DMS 273 treated with DMSO at 0.1 percent for 48 hours (cell line): ENCODE measurements around the gene SPDEF.

Experiments
- DNase-seq: peaks from one replicate; lab custom pipeline; 2025; lab: John Stamatoyannopoulos, UW

SPDEF gene

DNA sequence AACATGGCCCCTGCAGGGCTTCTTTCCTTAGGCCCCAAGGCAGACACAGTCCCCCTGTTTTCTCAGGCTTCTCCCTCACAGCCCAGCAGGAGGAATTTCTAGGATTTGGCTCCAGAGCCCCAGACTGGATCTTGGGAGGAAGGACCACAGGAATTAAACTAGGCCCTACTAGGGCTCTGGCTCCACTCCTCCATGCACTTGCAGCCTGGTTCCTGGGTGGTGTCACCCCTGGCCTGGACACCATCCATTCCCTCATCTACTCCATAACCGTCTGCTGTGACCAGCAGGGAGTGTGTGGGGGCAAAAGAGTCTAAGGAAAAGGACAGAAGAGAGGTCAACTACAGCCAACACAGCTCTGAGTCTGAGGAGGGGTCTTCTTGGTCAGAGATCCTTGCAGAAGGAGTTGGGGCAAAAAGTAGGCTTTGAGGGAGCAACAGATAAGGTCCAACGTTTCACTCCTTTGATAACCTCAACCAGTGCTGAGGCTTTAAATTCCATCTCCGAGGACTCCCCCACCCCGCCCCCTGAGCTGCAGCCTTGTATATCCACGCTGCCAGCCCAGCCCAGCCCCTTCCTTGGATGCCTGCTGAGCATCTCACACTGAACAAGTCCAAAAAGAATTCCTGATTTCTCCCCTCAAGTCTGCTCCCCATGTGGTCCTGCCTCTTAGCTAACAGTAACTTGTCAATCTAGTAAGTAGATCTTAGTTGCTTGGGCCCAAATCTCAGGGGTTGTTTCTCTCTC is 27.9 kb upstream of the SPDEF start:
- DNase-seq = no peak

DNA sequence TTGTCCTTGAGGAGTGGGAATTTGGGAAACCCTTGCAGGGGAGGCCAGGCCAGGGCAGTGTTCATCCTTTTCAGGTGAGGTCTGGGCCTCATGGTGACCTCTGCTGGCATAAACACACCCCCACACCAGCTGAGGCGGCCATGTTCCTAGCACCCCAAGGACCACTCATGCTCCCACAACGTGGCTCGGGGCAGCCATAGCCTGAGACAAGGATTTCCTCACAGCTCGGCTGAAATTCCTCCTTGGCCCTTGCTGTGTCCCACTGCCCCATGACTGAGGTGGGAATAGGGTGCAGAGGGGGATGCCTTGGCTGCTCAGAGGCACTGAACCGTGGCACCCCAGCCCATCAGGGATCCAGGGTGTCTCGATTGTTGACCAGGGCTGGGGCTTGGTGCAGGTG is 27.3 kb upstream of the SPDEF start:
- no peak for DNase-seq

DNA sequence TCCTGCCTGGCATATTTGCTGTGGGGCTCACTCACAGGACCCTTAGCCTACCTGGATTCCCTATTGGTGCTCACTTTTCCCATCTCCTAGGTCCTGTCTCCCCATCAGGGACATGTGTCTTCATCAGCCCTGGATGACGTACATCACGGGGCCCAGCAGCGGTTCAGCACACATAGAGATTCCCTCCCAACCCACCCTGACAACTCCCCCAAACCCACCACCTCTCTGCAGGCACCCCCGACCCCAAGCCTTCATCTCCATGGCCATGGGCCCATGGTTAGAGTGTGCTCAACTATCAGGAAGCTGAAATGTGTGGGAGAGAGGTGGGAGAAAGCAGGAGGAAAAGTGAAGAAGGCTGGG is 25.4 kb upstream of the SPDEF start:
- no peak for DNase-seq

DNA sequence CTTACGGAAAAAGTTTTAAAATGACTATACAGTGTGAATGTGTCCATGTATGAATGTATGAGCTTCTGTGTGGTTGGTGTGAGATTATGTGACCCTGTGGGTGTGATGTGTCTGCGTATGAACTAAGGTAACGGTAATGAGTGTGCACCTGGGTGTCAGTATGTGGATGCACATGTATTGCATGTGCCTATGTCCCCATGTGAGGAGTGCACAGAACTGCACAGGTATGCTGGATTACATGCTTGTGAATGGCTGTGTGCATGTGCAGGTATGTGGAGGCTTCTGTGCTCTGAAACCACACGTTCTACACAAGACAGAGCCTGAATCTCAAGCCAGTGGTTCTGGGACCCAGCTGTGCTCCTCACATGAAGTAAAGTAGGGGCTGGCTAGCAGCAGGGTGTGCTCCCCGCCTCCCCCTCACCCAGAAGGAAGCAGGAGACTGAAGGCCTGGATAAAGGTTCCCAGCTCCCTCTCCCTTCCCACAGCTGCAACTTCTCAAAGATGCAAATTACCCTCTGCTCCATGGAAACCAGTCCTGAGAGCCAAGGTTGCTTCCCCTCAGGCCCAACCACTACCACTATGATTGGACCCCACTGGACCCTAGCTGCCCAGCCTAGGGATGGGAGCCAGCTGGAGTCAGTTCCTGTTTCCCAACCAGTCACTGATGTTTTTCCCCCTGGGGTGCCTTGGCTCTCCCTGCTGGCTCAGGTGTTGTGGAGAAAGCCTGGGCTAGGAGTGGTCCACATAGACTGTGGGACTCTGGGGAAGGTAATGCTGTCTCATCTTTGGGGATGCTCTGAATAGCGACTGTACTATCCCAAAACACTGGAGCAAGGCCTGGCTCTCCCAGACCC is 24.8 kb upstream of the SPDEF start:
- no peak for DNase-seq

DNA sequence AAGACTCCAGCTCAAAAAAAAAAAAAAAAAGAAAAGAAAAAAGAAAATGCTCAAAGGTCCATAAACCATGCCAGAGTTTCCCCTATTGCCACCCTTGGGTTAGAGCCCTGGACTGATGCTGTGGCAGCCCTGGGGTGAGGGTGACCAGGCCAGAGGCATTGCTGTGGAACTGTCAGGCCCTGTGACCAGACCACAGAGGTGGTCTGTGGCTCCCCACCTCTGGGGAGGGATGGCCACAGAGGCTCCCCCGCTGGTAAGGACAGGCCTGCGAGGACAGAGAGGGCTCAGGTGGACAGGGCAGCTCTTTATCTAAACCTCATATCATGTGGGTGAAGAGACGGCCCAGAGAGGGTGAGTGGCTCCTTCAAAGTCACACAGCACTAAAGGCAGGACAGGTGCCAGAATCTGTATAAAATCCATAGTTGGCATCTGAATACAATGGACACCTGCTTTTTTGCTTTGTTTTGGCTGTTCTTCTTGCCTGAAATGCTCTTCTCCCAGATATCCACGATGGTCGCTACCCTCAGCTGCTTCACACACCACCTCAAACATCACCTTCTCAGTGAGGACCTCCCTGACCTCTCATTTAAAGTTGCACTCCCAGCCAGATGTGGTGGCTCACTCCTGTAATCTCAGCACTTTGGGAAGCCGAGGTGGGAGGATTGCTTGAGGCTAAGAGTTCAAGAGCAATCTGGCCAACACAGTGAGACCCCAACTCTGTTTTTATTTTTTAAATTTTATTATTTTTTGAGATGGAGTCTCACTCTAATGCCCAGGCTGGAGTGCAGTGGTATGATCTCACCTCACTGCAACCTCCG is 22.5 kb upstream of the SPDEF start:
- DNase-seq = no peak

DNA sequence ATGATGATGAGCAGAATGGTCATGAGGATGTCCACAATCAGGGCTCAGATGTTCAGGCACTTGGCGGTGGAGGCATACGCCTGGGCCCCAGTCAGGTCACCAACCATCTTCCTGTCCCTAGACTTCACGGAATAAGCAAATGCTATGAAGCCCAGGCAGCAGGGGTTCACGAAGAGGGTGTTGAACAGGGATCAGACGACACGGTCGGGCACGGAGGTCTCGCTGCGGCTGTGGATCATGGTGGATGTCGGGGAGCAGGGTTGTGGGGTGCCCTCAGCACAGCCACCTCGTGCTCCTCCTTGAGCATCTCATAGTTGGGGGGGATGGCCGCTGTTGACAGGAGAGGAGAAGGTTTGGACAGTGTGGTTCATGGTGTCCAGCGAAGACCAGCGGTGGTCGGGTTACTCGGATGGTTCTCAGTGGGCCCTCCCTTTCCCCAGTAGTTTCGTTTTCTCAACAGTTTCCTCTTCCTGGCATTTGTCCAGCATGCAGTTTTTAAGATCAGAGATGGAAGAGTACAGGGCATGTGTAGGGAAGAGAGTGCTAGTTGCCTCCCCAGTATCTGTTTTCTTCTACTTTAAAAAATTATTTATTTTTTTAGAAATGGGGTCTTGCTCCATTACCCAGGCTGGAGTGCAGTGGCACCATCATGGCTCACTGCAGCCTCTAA is 20.3 kb upstream of the SPDEF start:
- no peak for DNase-seq

DNA sequence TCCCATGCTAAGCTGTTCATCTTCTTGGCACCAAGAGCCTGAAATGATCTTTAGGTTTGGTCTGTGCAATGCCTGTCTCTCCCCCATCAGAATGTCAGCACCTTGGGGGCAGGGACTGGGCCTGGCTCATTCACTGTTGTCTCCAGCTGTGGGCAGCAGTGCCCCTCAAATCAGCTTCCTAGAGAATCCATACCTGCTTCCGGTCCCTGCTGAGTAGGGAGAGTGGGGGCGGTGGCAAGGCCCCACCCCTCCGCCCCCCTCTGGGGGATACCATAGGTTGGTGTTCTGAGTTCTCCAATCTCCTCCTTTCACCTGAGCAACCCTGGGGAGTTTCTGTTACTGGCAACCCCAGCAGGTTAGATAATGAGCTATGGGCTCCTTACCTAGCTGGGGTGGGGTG is 19.2 kb upstream of the SPDEF start:
- DNase-seq = no peak

DNA sequence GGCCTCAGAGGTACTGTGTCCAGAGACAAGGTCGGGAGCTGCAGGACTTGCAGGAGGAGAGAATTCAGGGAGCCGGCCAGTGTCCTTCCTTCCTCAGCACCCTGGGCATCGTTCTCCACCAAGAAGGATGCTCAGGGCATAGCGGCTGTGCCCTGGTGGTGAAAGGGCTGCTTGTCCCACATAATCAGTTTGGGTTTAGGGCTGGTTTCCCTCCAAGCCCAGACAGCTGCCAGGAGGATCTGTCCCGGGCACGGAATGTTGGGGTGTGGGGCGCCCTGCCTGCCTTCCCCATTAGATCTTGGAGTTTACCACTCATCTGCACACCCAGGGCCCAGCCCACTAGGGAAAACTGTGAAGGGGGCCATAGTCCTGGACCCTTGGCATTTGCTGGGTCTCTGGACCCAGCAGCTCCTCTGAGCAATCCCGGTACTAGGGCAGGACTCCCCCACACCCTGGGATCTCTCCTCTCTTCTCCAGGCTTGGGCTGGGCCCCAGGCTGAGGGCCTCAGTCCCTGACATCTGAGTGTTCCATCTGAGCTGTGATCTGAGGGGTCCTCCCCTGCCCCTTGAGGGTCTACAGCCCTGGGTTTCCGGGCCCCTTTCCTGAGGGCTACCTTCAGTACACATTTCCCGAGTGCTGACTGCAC is 18.6 kb upstream of the SPDEF start:
- DNase-seq = no peak

DNA sequence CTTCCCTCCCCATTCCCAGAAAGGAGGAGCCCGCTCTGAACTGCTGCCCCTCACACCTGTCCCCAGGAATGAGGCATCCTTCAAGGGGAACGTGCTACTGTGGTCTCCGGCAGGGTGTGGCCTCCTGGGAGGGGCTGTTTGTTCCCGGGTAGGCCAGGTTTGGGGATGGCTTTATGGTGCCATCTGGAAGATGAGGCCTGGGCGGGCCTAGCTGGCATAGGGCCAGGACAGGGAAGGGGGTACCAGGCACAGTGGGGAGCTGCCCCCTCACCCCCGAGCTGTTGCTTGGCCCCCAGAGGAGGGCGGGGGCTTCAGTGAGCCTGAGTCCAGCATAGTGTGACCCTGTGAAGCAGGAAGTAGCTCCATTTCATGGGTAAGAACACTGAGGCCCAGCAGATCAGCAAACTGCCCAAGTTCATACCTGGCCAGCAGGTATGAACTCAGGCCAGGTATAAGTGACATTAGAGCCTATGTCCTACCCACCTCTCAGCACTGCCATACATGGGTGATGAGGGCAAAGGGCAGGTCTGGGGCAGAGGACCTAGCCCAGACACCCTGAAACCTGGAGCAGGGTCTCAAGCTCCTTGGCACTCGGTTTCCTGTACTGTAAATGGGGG is 17.5 kb upstream of the SPDEF start:
- no peak for DNase-seq

DNA sequence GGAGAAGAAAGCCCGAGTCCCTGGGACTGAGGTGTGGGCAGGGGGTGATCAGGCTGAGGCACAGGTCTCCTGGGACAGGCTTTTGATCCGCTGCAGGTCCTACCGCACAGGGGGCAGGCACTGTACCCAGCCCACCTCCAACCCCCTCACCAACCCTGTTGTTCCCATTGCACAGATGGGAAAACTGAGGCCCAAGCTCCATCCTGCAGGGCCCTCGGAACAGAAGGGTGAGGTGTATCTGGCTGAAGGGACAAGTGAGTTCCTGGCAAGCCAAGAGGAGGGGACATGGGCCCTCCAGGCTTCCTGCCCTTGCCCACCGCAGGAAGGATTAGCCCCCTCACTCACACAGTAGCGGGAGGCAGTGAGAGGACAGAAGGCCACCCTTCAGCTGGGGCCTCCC is 16.5 kb upstream of the SPDEF start:
- no peak for DNase-seq

DNA sequence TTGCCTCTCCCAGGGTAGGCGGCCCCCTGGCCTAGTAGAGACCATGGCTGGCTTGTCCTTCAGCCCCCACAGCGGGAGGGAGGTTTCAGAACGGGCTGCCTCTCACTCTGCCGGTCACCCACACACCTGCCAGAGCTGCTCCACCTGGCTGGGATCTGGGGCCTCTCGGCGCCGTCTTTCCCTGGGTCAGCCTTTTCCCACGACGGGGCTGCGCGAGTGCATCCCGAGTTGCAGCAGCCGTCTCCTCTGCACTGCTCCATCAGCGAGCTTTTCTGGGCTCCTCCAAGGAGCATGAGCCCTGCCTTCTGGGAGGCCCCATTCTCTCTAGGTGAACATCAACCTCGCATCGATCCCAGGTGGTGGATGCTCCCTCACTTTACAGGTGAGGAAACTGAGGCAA is 15.9 kb upstream of the SPDEF start:
- no peak for DNase-seq

DNA sequence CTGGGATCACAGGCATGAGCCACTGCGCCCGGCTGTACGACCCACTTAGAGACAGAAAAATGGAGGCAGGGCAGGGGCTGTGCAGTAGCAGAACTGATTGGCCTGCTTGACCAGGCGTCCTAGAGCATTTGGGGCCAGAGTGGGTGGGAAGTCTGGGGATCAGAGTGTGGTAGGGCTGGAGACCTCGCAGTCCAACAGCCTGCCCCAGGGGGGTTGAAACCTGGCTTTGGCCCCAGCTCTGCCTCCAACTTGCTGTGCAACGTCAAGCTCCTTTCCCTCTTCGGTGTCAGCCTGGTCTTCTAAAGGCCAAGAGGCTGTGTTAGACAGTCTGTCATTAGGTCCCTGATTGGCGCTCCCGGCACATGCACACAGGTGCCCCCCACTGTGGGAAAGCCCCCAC is 15.3 kb upstream of the SPDEF start:
- no peak for DNase-seq

DNA sequence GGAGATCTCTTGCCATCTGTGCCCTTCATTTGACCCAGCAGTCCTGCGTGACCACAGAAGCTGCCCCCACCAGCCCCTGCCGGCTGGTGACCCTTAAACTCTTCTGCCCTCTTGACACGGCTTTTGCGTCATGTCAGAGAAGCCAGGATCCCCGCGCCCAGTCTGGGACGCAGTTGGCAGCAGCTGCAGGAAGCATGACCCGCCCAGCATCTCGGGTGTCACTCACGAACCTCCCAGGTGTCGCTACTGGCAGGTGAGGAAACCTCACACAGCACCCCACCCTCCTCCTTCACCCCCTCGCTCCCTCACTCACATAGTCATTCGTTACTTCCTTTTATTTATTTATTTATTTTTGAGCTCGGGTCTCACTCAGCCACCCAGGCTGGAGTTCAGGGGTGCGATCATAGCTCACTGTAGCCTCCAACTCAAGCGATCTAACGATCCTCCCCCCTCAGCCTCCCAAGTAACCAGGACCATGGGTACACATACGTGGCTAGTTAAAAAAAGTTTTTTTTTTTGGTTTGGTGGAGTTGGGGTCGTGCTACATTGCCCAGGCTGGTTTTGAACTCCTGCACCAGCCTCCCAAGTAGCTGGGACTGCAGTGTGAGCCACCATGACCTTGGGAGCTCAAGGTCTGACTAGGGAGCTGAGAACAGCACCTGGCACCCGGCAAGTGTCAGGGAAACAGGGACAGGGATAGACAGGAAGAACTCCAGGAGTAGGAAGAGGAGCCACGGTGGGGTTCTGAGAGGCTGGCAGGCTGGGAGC is 14.1 kb upstream of the SPDEF start:
- no peak for DNase-seq

DNA sequence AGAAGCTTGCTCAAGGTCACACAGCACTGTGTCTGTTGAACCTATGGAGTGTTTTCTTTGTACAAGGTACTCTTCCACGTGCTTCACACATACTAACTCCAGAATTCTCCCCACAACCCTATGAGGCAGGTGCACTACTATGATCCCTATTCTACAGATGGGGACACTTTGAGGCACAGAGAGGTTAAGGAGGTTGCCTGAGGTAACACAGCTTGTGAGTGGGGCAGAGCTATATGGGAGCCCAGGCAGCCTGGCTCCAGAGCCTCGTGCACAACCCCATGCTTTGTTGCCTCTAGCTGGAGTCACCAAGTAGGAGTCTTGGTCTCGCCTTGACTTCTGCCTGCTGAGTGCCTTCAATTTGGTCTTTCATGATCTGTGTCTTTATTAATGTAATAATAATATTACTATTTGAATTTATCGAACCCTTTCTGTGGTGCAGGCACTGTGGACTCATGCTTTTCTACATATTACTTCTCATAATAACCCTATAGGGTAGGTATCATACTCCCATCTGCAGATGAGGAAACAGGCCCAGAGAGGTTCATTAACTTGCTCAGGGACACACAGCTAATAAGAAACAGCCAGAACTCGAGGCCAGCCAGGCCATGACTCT is 13.3 kb upstream of the SPDEF start:
- DNase-seq = no peak

DNA sequence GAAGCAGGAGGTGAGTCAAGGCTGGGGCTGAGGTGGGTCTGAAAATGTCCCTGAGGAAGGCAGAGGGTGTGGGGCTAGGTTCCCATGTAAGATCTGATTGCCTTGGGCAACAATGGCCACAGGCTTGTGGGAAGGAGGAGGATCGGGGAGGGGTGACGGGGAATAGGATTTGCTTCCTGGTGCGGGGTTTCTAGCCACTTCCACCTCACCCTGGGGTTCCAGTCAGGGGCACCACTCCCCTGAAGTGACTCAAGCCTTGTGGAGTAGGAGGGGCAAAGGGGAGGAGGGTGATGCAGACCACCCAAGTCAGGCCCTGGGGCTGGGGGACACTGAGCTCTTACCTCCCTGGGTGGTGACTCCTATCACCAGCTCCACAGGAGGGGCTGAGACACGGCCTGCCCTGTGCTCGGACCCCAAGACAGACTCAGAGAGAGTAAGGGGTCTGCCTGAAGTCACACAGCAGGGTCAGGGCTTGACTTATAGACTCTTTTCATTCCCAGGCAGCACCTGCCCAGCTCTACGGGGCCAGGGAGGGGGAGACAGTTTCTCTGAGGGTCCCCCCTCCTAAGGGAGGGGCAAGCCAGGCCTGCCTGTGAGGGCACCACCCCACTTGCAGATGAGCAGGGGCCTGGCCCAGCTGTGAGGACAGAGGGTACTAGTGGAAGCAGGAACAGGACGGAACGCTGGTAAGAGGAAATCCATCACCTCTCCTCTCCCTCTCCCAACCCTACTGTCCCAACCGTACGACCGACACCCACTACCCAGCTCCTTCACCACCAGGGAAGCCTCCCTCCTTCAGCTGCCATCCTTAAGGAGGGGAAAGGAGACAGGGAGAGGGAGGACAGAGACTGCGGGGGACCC is 12.4 kb upstream of the SPDEF start:
- no peak for DNase-seq

DNA sequence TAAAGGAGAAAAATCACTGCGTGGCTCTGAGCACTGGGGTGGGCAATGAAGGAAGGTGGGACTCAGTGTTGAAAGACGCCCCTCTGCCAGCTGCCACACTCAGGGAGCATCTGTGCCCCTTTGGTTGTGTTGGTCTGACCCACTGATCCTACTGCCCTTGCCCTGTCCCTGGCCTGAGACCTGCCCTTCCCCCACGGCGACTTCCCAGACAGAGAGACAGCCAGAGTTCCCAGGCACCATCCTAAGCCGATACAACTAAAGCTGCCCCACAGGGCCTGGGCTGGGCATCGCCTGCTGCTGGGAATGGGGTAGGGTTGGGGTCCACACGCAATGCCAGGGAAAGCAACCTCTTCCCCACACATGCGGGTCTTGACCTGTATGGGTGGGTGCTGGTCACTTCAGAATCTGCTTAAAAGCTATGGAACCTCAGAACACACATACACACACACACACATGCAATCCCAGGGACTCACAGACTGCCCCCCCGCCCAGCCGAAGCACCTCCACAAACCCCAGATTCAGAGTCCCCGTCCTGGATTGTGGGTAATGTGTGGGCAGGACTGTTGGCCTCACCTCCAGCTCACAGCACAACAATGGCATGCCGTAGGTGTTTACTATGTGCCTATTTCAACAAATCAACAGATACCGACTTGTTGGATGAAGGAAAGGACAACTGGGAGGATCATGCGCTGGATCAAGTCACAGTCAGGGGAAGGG is 10.9 kb upstream of the SPDEF start:
- DNase-seq = no peak

DNA sequence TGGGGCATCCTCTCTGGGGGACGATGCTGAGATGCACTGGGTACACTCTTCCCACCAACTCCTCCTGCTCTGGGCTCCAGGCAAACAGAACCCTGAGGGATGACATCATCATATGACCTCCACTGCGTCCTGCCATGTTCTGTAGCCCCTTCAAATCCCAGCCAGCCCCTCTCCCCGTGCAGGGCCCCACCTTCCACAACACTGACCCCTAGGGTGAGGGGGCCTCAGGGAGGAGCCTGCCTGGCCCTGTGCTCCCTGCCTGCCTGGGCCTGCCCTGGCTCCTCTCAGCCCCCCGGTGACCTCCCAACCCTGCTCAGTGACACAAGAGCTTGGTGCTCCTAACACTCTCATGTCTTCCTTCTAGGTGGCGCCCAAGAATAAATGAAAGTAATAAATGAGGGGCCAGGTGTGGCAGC is 9.6 kb upstream of the SPDEF start:
- no peak for DNase-seq

DNA sequence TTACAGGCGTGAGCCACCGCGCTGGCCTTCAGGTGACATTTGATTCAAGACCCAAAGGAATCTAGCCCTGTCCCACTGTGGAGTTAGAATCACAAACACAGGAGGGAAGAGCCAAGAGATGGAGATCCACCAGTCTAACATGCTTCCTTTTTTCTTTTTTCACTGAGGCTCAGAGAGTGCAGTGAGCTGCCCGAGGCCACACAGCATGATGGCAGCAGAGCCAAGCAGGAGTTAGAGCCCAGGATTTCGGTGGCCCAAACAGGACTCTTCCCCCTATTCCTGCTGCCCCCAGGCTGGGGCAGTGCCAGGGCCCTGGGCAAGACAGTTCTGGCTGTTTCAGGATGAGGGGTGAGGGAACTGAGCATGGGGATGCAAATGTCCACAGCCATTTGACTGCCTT is 8.1 kb upstream of the SPDEF start:
- no peak for DNase-seq

DNA sequence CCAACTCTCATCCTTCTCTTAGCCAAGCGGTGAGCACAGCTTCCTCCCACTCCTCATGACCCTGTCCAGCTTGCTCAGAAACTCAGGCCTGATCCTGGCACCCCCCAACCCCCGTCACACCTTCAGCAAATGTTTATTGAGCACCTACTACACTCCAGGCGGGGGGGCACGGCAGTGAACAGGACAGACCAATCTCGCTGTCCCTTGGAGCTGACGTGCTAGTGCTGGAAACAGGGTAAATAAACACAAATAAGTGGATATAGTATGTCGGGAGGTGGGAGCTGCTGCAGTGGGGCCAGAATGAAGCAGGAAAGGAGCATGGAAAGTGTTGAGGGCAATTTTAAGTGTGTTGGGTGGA is 7.4 kb upstream of the SPDEF start:
- DNase-seq = no peak
